GM21367 (cell line): Measurements from ENCODE around the gene PSTPIP2.
"Not testable (repeated sequence)": the region's sequence is repeated elsewhere in the genome, so short reads cannot be mapped to it uniquely, and the experiment has no call there.

Experiments used
- ATAC-seq: cut with Tn5 transposase; IDR thresholded peaks from one replicate; pipeline ENCODE4 v1.9.1; 2021; ENCODE audit not compliant: unreplicated experiment

Gene PSTPIP2, protein sequence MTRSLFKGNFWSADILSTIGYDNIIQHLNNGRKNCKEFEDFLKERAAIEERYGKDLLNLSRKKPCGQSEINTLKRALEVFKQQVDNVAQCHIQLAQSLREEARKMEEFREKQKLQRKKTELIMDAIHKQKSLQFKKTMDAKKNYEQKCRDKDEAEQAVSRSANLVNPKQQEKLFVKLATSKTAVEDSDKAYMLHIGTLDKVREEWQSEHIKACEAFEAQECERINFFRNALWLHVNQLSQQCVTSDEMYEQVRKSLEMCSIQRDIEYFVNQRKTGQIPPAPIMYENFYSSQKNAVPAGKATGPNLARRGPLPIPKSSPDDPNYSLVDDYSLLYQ

DNA sequence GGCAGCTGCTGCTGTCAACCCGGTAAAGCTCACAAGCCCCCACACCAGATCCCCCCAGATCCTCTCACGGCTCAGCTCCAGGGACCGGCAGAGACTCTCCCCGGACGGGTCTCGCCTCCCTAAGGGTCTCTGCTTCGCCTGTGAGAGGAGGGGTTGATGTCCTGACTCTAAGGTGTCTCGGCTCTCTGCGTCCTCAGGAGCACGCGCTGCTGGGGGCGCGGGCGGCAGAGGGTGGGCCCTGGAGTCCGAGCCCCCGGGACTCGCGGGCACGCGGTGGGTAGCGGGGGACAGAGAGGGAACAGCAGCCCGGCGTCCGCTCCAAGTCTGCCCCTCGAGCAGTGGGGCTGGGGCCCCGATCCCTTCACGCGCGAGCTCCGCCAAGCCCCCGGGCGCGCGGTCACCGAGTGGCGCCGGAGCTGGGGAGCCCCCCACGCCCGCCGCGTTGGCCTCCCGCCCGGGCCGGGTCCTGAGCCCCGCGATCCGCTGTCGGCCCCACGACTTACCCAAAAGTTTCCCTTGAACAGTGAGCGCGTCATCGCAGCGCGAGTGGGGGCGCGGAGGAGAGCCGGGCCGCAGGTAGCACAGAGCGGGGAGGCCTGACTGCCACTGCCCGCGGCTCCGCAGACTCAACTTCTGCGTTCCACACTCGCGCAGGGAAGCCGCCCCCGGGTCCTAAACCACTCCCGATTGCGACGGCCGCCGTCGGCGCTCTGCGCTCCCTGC, at the start of gene PSTPIP2:
TSS of gene PSTPIP2 (minus strand) at position 608 of the 723 bp plus-strand sequence. CDS start at position 536, 72 bp downstream.
- ATAC-seq: no peak

DNA sequence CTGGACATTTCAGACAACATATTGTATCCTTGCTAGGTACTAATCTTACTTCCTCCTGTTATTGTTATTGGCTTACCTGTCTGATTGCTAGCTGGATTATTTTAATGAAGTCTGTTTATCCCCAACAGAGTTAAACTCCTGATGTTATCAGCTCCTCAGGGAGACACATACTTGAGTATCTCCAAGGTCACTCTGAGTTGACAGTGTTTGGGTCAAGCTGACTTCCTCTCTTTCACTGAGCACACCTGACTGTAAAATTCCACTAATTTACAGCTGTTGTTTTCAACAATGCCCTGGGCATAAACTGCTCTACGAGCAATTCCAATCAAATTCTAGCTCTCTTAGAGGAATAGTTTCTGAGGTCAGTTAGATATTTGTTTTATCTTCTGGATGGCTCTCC, 41.7 kb upstream of the PSTPIP2 start:
- no peak for ATAC-seq

DNA sequence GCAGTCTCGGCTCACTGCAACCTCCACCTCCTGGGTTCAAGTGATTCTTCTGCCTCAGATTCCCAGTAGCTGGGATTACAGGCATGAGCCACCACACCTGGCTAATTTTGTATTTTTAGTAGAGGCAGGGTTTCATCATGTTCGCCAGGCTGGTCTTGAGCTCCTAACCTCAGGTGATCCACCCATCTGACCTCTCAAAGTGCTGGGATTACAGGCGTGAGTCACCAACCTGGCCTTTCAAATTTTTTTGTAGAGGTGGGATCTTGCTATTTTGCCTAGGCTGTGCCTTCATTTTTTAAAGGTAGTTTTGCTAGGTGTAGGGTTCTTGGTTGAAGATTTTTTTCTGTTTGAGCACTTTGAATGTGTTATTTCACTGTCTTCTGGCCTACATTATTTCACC, 38.3 kb upstream of the PSTPIP2 start:
- no peak for ATAC-seq

DNA sequence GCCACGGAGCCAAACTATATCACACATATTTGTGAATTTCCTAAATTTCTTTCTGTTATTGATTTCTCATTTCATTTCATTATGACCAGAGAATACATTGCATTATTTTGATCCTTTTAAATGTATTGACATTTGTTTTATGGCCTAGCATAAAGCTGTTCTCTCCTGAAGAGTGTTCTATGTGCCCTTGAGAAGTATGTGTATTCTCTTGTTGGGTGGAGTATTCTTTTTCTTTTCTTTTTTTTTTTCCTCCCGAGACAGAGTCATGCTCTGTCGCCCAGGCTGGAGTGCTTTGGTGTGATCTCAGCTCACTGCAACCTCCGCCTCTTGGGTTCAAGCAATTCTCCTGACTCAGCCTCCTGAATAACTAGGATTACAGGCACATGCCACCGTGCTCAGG, 37.3 kb upstream of the PSTPIP2 start:
- ATAC-seq: no peak

DNA sequence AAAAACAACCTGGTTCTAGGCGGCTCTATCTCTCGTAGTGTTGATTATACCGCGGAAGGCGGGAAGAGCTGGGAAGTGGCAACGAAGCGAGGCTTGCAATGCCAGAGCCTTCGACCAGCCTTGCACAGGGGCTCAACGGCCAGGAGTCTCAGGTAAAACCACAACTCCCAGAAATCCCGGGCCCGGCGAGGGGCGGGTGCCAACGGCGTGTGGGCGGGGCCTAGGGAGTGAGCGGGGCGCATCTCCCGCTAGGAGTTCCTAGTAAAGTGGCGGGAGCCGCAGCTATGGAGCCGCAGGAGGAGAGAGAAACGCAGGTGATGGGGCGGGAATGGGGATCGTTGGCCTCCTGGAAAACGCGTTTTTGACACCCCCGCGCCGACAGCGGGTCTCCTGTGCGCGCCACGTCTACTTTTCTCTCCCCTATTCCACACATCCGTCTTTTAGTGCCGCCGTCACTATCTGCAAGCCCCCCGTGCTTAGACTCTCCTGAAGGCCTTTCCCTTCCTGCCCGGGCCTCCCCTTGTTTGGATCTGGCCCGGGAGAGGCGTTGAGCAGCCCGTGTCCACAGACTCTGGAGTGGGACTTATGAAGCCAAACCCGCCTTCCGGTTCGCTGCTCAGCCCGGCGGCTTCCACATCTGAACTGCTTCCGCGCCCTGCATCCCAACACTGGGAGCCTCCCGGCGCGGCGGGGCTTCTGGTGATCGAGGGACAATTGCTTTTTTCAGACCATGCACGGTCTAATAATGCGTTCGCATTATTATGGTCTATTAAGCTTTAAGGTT, 32.3 kb upstream of the PSTPIP2 start, which contains the start of gene HAUS1:
TSS of gene HAUS1 (plus strand) at position 258 of the 784 bp plus-strand sequence. CDS start at position 285, 27 bp downstream.
- ATAC-seq: peak; percentile 93

DNA sequence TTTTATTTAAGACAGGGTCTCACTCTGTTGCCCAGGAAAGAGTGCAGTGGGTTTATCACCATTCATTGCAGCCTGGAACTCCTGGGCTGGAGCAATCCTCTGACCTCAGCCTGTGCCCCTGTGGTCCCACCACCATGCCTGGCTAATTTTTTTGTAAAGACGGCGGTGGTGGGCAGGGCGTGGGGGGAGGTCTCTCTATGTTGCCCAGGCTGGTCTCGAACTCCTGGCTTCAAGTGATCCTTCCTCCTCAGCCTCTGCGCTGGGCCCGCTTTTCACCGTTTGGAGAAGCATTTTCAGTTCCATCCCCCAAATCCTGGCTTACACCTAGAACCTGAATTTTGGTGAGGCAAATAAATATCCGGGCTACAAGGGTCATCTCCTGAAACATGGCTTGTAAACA, 27.4 kb upstream of the PSTPIP2 start:
- no peak for ATAC-seq

DNA sequence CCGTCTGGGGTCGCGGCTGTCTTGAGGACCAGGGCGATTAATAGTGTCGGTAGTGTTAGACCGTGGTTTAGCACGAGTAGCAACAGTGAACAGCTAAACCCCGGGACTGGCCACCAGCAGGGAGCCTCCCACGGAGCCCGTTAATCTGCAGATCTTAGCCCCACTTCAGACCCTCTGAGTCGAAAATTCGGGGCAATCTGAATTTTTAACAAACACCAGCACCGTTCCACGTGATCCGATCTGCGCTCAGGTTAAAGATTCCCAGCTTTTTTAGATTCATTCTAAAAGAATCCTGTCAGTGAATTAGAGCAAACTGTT, 26.5 kb upstream of the PSTPIP2 start:
- ATAC-seq: no peak

DNA sequence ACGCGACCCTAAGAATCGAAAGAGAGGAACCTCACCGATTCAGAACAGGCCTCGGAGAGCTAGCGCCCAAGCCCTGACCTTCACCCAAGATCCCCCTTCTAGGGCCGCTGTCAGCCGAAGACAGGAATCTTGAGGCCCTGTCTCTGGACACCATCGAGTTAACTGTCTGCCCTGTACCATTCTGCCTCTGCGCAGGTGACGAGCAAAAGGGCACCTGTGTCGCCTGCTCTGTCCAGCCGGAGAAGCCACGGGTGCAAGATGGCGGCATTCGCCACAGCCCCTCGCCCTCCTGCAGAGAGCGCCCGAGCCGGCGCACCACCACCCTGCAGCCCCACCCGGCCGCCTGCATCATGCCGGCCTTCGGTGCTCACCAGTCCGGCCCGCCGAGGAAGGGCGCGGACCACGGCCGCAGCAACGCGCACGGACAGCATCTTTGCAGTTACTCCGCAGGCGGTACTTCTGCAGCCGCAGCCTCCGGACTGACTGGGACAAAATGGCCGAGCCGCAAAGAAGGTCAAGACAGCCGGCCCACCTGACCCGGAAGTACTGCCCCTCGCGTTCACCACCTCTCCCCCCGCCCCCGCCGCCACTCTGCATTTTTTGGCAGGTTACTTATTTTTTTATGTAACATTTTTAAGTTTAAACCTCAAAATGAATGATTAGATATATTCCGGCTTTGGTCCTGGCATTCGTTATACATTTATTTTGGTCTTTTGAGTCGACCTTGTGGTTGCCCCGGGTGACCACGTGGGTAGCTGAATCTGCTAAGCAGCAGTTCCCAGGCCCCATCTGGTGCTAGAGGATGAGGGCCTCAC, 25.9 kb upstream of the PSTPIP2 start, which contains the start of gene ATP5F1A:
TSS of gene ATP5F1A (minus strand) at position 496 of the 815 bp plus-strand sequence. CDS start at position 431, 65 bp downstream.
- ATAC-seq: peak; percentile 79

DNA sequence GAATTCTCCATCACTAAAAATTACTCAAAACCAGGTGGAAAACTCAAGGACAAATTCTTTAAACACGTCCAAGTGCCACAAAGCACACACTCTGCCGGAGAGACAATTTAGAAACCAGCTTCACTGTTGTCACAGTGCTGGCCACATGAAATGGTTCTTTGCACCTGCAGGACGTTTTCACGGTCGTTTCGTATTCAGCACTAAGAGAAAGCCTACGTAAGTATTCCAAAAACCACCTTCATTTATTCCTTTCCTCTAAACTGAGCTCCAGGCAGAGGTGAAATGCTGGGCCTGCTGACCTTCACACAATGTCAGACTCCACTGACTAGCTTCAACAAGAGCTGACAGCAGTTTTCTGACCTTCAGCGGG, 25.4 kb upstream of the PSTPIP2 start:
- peak; percentile 17 for ATAC-seq

DNA sequence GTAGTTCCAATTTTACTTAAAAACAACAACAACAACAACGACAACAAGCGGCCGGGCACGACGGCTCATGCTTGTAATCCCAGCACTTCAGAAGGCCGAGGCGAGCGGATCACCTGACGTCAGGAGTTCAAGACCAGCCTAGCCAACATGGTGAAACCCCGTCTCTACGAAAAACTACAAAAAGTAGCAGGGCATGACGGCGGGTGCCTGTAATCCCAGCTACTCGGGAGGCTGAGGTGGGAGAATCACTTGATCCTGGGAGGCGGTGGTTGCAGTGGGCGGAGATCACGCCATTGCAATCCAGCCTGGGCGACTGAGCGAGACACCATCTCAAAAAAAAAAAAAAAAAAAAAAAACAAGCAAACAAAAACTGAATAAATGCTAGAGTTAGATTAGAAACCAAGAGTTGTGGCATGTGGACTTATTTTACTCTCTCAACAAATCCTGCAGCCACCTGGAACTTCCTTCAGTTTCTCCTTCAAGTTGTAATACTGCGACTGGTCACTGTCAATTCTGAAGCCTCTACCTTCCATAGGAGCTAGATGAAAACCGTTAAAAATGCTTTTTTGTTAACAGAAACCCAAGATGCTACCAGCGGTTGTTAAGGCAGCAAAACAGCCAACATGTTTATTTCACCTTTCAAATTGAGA, 24.7 kb upstream of the PSTPIP2 start:
- no peak for ATAC-seq

DNA sequence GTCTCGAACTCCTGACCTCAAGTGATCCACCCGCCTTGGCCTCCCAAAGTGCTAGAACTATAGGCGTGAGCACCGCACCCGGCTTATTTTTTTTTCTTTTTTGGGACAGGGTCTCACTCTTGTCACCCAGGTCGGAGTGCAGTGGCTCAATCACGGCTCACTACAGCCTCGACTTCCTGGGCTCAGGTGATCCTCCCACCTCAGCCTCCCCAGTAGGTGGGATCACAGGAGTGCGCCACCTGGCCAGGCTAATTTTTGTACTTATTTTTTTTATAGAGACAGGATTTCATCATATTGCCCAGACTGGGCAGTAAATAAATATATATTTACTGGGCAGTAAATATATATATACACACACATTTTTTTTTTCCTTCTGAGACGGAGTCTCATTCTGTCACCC, 23.5 kb upstream of the PSTPIP2 start:
- ATAC-seq: no peak

DNA sequence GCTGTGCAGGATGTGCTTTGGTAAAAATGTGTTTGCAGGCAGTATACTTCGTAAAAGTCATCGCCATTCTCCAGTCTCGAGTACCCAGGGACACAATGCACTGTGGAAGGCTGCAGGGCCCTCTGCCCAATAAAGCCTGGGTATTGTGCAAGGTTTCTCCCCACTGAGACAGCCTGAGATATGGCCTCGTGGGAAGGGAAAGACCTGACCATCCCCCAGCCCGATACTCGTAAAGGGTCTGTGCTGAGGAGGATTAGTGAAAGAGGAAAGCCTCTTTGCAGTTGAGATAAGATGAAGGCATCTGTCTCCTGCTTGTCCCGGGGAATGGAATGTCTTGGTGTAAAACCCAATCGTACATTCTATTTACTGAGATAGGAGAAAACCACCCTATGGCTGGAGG, 16.4 kb upstream of the PSTPIP2 start:
- not testable (repeated sequence) for ATAC-seq

DNA sequence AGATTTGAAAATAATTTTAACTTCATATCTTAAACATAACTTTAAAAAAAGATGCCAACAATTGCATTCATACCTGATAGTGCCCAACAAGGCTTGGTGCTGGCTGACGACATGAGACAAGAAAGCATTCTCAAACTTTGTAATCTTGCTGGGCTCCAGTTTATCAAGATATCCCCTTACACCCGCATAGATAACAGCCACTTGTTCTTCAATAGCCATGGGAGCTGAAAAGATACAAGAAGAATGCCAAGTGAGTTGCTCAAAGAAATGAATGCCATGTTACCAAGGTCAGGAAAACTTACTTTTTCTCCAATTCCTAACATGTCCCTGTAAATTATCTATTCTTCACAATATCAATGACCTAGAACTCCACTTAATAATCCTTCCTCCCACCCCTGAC, 12.4 kb upstream of the PSTPIP2 start:
- no peak for ATAC-seq

DNA sequence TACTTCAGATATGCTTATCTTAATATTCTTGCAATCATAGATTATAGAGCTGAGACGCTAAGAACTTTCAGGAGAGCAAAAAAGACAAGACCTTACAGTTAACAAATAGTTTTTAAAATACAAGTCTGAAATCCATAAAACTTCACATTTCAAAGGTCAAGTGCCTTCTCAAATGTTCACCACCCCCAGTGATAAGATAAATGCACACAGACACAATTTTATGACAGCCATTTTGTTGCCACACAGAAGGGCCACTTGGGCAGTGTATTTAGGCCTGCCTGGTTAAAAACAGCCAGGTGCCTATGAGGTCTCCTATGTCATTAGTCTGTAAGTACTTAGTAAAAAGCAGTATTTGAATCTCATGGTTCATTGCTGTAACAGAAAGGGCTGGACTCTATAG, 8.1 kb upstream of the PSTPIP2 start:
- no peak for ATAC-seq

DNA sequence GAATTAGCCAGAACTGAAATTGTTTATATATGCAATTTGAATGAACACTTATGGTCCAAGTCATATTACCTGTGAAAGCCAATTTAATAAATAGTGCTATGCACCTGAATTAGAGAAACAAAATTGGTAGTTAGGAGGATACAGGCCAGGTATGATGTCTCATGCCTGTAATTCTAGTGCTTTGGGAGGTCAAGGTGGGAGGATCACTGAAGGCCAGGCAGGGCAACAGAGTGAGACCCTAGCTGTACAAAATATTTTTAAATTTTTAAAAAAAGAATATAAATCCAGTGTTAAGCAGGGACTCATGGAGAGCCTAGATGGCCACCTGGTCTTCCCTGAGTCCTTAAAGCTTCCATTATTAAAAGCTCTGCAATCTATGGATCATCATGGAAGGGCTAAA, 7.3 kb upstream of the PSTPIP2 start:
- ATAC-seq: no peak

DNA sequence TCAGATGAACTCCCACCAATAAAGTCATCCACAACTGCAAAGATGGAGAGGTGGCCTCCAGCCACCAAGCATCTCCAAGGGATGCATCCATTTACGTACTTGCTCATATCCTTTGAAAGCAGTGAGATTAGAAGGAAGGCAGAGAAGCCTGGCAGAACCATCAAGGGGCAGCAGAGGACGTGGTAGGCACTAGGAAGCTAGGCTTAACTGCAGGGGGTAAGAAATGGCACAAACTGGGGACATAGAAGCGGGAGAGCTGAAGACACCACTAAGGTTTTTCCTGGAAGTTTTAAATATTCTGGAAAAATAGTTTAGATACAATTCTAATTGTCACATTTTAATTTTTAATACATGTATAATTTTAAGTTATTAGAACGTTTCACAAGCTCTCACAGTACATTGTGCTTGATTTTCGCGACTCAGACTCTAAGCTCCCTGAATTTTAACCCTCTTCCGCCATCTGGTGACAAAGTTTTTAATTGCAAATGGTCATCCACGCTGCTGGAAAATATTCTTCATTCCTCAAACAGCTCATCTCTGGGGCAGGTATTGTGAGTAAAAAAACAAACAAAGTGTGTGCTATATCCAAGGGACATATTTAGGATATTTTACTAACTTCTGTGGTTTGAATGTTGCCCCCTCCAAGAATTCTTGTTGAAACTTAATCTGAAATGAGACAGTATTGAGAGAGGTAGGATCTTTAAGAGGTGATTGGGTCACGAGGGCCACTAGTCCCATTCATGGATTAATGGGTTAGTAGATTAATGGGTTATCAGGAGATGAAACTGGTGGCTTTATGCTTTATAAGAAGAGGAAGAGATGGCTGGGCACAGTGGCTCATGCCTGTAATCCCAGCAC, 1.6 kb upstream of the PSTPIP2 start:
- ATAC-seq: no peak

DNA sequence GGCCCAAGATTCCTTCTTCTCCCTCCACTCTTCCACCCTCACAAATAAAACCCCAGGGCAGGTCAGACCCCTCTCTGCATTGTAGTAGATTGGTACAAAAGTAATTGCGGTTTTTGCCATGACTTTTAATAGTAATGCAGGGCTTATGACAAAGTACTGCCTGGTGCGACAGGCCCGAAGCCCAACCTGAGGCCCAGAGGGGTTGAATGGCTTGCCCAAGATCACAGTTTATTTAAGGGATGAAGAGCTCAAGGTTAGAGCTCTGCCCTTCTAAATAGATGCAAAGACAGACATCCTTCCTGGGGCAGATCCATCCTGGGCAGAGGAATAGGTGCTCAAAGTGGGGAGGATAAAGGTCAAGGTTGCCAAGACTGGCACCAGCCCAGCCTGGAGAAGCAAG, 899 bp upstream of the PSTPIP2 start:
- ATAC-seq: no peak

DNA sequence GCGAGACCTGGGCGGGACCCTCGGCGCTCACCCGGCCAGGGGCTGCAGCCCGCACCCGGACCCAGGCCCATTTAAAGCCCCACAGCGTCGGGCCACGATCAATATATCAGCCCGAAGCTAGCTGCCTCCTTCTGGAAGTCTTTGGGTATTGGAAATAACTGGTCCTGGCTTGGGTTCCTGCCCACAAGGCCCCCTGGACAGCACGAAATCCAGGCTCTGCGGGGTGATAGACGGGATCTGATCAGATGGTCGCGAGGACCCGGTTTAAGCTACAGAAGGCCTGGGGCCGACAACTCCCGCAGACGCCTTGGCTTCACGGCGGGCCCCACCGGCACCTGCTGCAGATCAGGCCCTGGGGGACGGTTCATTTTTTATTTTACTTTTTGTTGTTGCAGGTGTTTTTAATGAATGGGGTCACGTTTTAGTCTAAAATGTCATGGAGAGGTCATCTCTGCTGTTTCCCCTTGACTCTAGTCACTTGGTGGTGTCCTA, 362 bp upstream of the PSTPIP2 start:
- ATAC-seq: no peak
